NT2/D1 (cell line): ENCODE measurements around the gene KMT2E.
"Not testable (repeated sequence)": the region's sequence is repeated elsewhere in the genome, so short reads cannot be mapped to it uniquely, and the experiment has no call there.

Experiments
- DNase-seq: peaks from one replicate; pipeline ENCODE4 v3.0.0-alpha.2; 2011; ENCODE audit warnings: low read depth, low spot score
- H3K27me3 ChIP-seq: 2 replicates; pipeline ENCODE4 v1.6.0; 2011; ENCODE audit warnings: mild to moderate bottlenecking; ENCODE audit not compliant: insufficient read length, insufficient read depth
- H3K36me3 ChIP-seq: 2 replicates; pipeline ENCODE4 v1.6.1; 2011; ENCODE audit warnings: mild to moderate bottlenecking, low read length, mixed read lengths; ENCODE audit not compliant: insufficient read depth, insufficient read length
- H3K4me1 ChIP-seq: 2 replicates; pipeline ENCODE4 v1.5.1; 2011; ENCODE audit not compliant: insufficient read depth, insufficient read length
- H3K4me3 ChIP-seq: 2 replicates; pipeline ENCODE4 v1.5.1; 2011; ENCODE audit warnings: low read depth; ENCODE audit not compliant: insufficient read length
- H3K9ac ChIP-seq: 2 replicates; pipeline ENCODE4 v1.6.0; 2011; ENCODE audit warnings: low read depth; ENCODE audit not compliant: insufficient read length
- H3K9me3 ChIP-seq: 2 replicates; pipeline ENCODE4 v1.5.1; 2011; ENCODE audit warnings: mild to moderate bottlenecking, low read length; ENCODE audit not compliant: insufficient read depth
- SUZ12 ChIP-seq: IDR thresholded peaks from 2 replicates; pipeline ENCODE4 v1.6.1; 2011; ENCODE audit not compliant: insufficient read length, insufficient read depth; ENCODE audit errors: extremely low read depth
- YY1 ChIP-seq: IDR thresholded peaks from 2 replicates; pipeline ENCODE4 v1.6.1; 2011; ENCODE audit not compliant: insufficient read length, insufficient read depth
- ZNF274 ChIP-seq: IDR thresholded peaks from 2 replicates; pipeline ENCODE4 v1.6.1; 2011; ENCODE audit warnings: mild to moderate bottlenecking, low read depth, low read length

Gene KMT2E

DNA sequence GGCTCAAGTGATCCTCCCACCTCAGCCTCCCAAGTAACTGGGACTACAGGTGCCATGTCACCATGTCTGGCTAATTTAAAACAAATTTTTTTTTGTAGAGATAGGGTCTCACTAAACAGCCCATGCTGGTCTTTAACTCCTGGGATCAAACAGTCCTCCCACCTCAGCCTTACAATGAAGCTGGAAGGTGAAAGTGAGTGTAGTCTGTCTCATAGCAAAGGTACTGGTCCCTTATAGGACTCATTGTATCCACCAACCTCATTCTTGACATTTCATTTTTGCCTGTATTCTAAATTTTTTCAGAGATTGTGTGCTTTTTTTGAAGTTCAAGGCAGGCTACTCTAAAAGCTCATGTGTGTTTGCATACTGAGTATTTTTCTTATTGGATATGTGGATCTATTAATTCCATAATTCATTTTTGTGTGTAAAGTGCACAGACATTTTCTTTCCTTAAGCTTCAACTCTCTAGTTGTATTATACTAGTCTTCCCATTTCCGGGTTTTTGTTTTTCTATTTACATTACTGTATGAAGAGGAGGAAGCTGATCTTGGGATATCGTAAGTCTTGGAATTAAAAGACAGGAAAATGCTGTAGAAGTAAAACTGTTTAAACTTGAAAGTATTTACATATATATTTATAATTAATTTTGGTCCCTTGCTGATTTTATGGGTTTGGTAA is 13.3 kb downstream of the KMT2E start:
- Histone ChIP-seq H3K9ac (no peak overlapping the region), H3K36me3 (no peaks in the 10 kb centered on the region), H3K9me3 (no peaks in the 10 kb centered on the region), H3K4me3 (no peak overlapping the region), H3K4me1 (no peaks in the 10 kb centered on the region), H3K27me3 (no peaks in the 10 kb centered on the region)
- DNase-seq: no peak
- TF ChIP-seq ZNF274 (no peak), SUZ12 (no peak), YY1 (no peak)

DNA sequence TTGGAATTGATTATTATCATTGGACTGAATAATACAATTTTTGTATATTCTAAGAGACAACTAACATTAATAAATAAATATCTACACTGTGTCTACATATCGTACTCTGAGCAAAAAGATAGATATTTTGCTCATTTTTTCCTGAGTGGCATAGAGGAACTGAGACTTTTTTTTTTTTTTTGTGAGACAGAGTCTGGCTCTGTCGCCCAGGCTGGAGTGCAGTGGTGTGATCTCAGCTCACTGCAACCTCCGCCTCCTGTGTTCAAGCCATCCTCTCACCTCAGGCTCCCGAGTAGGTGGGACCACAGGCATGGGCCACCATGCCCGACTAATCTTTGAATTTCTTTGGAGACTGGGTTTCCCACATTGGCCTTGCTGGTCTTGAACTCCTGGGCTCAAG is 14.0 kb downstream of the KMT2E start:
- Histone ChIP-seq H3K9ac (no peak overlapping the region), H3K4me3 (no peak overlapping the region), H3K27me3 (no peaks in the 10 kb centered on the region), H3K36me3 (no peaks in the 10 kb centered on the region), H3K9me3 (no peaks in the 10 kb centered on the region), H3K4me1 (no peaks in the 10 kb centered on the region)
- no peak for DNase-seq
- no peak for TF ChIP-seq ZNF274
- no peak for TF ChIP-seq YY1
- no peak for TF ChIP-seq SUZ12

DNA sequence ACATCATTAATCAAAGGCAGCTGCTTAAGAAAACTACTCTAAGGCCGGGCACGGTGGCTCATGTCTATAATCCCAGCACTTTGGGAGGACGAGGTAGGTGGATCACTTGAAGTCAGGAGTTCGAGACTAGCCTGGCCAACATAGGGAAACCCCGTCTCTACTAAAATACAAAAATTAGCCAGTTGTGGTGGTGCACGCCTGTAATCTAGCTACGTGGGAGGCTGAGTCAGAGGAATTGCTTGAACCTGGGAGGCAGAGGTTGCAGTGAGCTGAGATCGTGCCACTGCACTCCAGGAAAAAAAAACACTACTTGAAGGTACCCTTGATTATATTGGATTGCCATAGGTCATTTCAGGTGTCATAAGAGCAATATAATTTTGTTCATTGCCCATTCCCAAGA is 14.9 kb downstream of the KMT2E start:
- not testable (repeated sequence) for DNase-seq, H3K4me1 ChIP-seq, H3K9ac ChIP-seq, H3K4me3 ChIP-seq, H3K27me3 ChIP-seq, H3K9me3 ChIP-seq, H3K36me3 ChIP-seq

DNA sequence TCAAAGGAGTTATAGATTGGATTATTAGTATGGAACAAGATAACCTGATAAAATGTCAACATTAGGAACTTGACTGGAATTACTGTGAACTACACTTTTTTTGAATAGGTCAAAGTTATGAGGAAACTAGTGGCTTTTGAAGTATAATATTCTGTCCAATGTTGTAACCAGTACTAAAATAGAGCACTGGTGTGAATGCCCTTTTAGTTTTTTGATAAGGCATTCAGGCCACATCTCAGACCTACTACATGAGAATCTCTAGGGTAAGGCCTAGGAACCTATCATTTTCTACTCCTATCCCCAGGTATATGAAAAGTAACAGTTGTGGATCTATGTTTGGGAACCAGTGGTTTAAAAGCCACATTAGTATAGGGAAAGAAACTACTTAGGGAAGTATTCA is 16.4 kb downstream of the KMT2E start:
- Histone ChIP-seq H3K27me3 (no peaks in the 10 kb centered on the region), H3K36me3 (no peaks in the 10 kb centered on the region), H3K4me1 (no peaks in the 10 kb centered on the region), H3K9ac (no peak overlapping the region), H3K4me3 (no peak overlapping the region), H3K9me3 (no peaks in the 10 kb centered on the region)
- no peak for DNase-seq
- TF ChIP-seq SUZ12 (no peak), ZNF274 (no peak), YY1 (no peak)

DNA sequence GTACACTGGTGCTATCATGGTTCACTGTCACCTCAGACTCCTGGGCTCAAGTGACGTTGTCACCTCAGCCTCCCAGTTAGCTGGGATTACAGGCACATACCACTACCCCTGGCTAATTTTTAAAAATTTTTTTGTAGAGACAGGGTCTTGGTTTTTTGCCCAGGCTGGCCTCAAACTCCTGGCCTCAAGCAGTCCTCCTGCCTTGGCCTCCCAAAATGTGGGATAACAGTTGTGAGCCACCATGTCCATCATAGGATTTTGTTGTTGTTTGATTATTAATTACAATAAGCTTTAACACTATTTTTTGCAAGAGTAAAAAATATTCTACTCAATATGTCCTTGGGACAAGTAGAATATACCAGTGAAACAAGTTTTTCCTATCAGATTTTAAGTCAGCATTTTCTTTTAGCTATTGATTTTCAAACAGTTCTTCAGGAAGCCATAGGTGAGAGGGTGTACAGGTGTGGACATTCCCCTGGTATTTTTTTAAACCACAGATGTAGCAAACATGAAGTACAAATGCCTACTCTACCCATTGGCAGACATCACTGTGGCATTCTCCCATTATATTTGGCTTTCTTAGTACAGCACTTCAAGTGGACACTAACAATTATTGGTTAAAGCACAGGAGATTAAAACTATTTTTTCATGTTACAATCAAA is 18.7 kb downstream of the KMT2E start:
- no peaks in the 10 kb centered on the region for H3K27me3 ChIP-seq
- H3K4me3 ChIP-seq: no peak overlapping the region
- H3K4me1 ChIP-seq: no peaks in the 10 kb centered on the region
- H3K36me3 ChIP-seq: no peaks in the 10 kb centered on the region
- DNase-seq: no peak
- H3K9me3 ChIP-seq: no peaks in the 10 kb centered on the region
- H3K9ac ChIP-seq: no peak overlapping the region
- TF ChIP-seq SUZ12 (no peak), YY1 (no peak), ZNF274 (no peak)

DNA sequence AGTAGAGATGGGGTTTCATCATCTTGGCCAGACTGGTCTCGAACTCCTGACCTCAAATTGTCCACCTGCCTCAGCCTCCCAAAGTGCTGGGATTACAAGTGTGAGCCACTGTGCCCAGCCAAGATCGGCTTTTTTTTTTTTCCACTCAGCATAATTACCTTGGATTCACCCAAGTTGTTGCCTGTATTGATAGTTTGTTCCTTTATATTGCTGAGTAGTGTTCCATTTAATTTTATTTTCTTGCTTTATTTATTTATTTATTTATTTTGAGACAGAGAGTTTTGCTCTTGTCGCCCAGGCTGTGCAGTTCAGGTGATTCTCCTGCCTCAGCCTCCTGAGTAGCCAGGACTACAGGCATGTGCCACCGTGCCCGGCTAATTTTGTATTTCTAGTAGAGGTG is 21.3 kb downstream of the KMT2E start:
- Histone ChIP-seq H3K4me3 (no peak overlapping the region), H3K36me3 (no peaks in the 10 kb centered on the region), H3K4me1 (no peaks in the 10 kb centered on the region), H3K27me3 (no peaks in the 10 kb centered on the region), H3K9ac (no peak overlapping the region), H3K9me3 (no peaks in the 10 kb centered on the region)
- TF ChIP-seq SUZ12 (no peak), ZNF274 (no peak), YY1 (no peak)
- no peak for DNase-seq

DNA sequence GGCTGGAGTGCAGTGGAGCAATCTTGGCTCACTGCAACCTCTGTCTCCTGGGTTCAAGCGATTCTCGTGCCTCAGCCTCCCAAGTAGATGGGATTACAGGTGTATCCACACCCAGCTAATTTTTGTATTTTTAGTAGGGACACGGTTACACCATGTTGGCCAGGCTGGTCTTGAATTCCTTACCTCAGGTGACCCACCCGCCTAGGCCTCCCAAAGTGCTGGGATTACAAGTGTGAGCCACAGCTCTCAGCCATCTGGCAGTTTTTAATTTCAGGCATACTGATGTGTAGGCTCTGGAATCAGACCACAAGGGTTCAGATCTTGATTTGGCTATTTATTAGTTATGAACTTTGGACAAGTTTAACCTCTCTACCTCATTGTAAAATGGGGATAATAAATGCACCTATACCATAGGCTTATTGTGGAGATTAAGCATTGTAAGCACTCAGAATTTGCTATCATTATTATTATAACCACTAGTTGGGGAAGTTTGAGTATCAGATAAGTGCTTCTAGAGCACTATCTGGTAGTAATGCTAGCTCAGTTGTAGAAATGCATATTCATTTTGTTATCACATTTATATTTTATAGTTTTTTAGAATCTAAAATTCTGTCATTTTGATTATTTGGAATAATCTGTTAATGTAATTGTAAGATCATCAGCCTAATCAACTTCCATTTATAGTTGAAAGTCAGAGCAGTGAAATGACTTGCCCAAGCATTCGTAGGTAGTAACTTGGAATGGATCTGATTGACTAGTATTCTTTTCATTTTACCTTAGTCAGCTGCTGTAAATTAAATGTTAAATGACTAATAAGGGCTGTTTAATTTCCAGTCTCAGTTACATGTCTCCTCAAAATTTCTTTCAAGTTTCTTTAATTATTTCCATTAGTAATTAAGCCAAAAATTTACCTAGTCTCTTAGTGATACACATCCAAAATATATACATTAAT is 22.5 kb downstream of the KMT2E start:
- H3K27me3 ChIP-seq: no peaks in the 10 kb centered on the region
- peaks cover 2% of the 10 kb centered on the region for H3K36me3 ChIP-seq
- no peaks in the 10 kb centered on the region for H3K4me1 ChIP-seq
- DNase-seq: no peak
- H3K9me3 ChIP-seq: no peaks in the 10 kb centered on the region
- TF ChIP-seq YY1 (no peak), ZNF274 (no peak), SUZ12 (no peak)
- H3K9ac ChIP-seq: no peak overlapping the region
- no peak overlapping the region for H3K4me3 ChIP-seq
